Testis (tissue), 2 donors: ENCODE results near the gene NTM.

Experiments
- POLR2A ChIP-seq: fragments of 450-650 bp; IDR thresholded peaks from one replicate; pipeline ENCODE4 v1.6.1; 2017; ENCODE audit warnings: antibody characterized with exemption, mild to moderate bottlenecking, moderate library complexity
- TF ChIP-seq, protein P1 (sequence below), 3 experiments: fragments of 450-650 bp in 2 of 3; fragments of 200-600 bp in 1 of 3; sonication (generic) in 1 of 3; IDR thresholded peaks; one replicate each; pipeline ENCODE4 v1.5.1; 2016 to 2019; ENCODE audit warnings: antibody characterized with exemption in 3 of 3, mild to moderate bottlenecking in 2 of 3, moderate library complexity in 1 of 3

DNA sequence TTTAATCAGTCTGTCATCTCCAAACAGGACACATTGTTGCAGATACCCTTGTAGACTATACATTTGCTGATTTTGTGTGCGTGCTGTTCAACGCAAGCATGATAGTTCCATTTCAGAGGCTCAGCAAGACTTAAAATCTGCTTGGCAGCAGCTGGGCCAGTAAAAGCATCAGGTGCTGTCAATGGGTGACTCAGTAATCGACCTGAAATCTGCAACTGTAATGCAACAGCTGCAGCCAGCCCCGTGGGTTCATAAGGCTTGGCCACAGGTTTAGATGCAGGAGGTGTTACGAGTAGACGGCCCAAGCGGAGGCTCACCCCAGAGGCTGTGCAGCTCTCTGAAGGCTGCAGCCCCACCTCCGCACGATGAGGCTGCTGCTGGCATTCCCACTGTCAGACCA, 84.6 kb downstream of the NTM start:
- TF ChIP-seq, protein P1, sequence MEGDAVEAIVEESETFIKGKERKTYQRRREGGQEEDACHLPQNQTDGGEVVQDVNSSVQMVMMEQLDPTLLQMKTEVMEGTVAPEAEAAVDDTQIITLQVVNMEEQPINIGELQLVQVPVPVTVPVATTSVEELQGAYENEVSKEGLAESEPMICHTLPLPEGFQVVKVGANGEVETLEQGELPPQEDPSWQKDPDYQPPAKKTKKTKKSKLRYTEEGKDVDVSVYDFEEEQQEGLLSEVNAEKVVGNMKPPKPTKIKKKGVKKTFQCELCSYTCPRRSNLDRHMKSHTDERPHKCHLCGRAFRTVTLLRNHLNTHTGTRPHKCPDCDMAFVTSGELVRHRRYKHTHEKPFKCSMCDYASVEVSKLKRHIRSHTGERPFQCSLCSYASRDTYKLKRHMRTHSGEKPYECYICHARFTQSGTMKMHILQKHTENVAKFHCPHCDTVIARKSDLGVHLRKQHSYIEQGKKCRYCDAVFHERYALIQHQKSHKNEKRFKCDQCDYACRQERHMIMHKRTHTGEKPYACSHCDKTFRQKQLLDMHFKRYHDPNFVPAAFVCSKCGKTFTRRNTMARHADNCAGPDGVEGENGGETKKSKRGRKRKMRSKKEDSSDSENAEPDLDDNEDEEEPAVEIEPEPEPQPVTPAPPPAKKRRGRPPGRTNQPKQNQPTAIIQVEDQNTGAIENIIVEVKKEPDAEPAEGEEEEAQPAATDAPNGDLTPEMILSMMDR (IDR thresholded peaks at IDR 0.05) = no peak
- TF ChIP-seq POLR2A = no peak
